HG03175 (cell line): ENCODE results near the gene ZFC3H1.

ENCODE experiments used
- ATAC-seq: cut with Tn5 transposase; IDR thresholded peaks from one replicate; pipeline ENCODE4 v1.9.1; 2021; ENCODE audit warnings: mild to moderate bottlenecking, moderate library complexity; ENCODE audit not compliant: unreplicated experiment

The ZFC3H1 gene

GRCh38 chr12:71682466-71682865 lies 18.8 kb upstream of the ZFC3H1 start:
- ATAC-seq = no peak

GRCh38 chr12:71671816-71672215 lies 8.2 kb upstream of the ZFC3H1 start:
- no peak for ATAC-seq

- ATAC-seq = no peak
Measured at GRCh38 chr12:71671311-71671710, 7.7 kb upstream of the ZFC3H1 start.

- ATAC-seq = no peak
Measured at GRCh38 chr12:71666259-71666658, 2.6 kb upstream of the ZFC3H1 start.

GRCh38 chr12:71665090-71665463 lies 1.4 kb upstream of the ZFC3H1 start:
- ATAC-seq = no peak

GRCh38 chr12:71664411-71665089 lies 902 bp upstream of the ZFC3H1 start:
- ATAC-seq = peak; percentile 9

- peak; percentile 21 for ATAC-seq
Measured at GRCh38 chr12:71662849-71663560, 643 bp downstream of the ZFC3H1 start.

GRCh38 chr12:71661977-71662530 lies 1.6 kb downstream of the ZFC3H1 start:
- ATAC-seq = no peak

- ATAC-seq = no peak
Measured at GRCh38 chr12:71656740-71657139, 6.9 kb downstream of the ZFC3H1 start.

- ATAC-seq = no peak
Measured at GRCh38 chr12:71655907-71656306, 7.7 kb downstream of the ZFC3H1 start.

GRCh38 chr12:71655495-71655894 lies 8.2 kb downstream of the ZFC3H1 start:
- no peak for ATAC-seq

- no peak for ATAC-seq
Measured at GRCh38 chr12:71654200-71654599, 9.4 kb downstream of the ZFC3H1 start.

GRCh38 chr12:71653137-71653536 lies 10.5 kb downstream of the ZFC3H1 start:
- no peak for ATAC-seq

GRCh38 chr12:71652656-71653055 lies 11.0 kb downstream of the ZFC3H1 start:
- ATAC-seq = no peak

- no peak for ATAC-seq
Measured at GRCh38 chr12:71649401-71649800, 14.2 kb downstream of the ZFC3H1 start.

GRCh38 chr12:71648537-71648936 lies 15.1 kb downstream of the ZFC3H1 start:
- ATAC-seq = no peak

- ATAC-seq = no peak
Measured at GRCh38 chr12:71646512-71646911, 17.1 kb downstream of the ZFC3H1 start.

GRCh38 chr12:71645268-71645667 lies 18.4 kb downstream of the ZFC3H1 start:
- ATAC-seq = no peak

- ATAC-seq = no peak
Measured at GRCh38 chr12:71642264-71642663, 21.4 kb downstream of the ZFC3H1 start.

GRCh38 chr12:71641390-71641789 lies 22.3 kb downstream of the ZFC3H1 start:
- ATAC-seq = no peak

- ATAC-seq = no peak
Measured at GRCh38 chr12:71640316-71640715, 23.3 kb downstream of the ZFC3H1 start.

- ATAC-seq = no peak
Measured at GRCh38 chr12:71639341-71639760, 24.3 kb downstream of the ZFC3H1 start.
